Duodenal mucosa (tissue), 2 donors: Measurements from ENCODE around the gene S1PR1.

ENCODE experiments used
- H3K27ac ChIP-seq: one replicate; pipeline ENCODE4 v1.7.0; 2013; ENCODE audit warnings: low read depth, low read length
- H3K27me3 ChIP-seq, 2 donors: one replicate each; pipeline ENCODE4 v1.7.0; 2013; ENCODE audit warnings: low read length in 2 of 2, control low read depth in 1 of 2; ENCODE audit not compliant: insufficient read depth in 2 of 2, control insufficient read depth in 1 of 2
- H3K36me3 ChIP-seq, 2 donors: one replicate each; pipeline ENCODE4 v1.7.0; 2013; ENCODE audit warnings: low read length in 2 of 2, control low read depth in 1 of 2; ENCODE audit not compliant: insufficient read depth in 2 of 2, control insufficient read depth in 1 of 2
- H3K4me1 ChIP-seq, 2 donors: one replicate each; pipeline ENCODE4 v1.7.0; 2013; ENCODE audit warnings: low read length in 2 of 2, control low read depth in 1 of 2; ENCODE audit not compliant: insufficient read depth in 2 of 2, control insufficient read depth in 1 of 2
- H3K4me3 ChIP-seq, 2 donors: one replicate each; pipeline ENCODE4 v1.7.0; 2013; ENCODE audit warnings: low read length in 2 of 2, low read depth in 1 of 2
- H3K9ac ChIP-seq, 2 donors: one replicate each; pipeline ENCODE4 v1.7.0; 2013; ENCODE audit warnings: low read length in 2 of 2, low read depth in 1 of 2
- H3K9me3 ChIP-seq, 2 donors: one replicate each; pipeline ENCODE4 v1.7.0; 2013; ENCODE audit warnings: low read length in 2 of 2, control low read depth in 1 of 2; ENCODE audit not compliant: control insufficient read depth in 1 of 2

Gene S1PR1

GRCh38 chr1:101276818-101277217, 40.0 kb downstream of the S1PR1 start:
- Histone ChIP-seq H3K4me1 (no peaks in the 10 kb centered on the region), H3K27me3 (peaks cover 0 to 5% of the 10 kb centered on the region in 2 donors), H3K4me3 (no peak overlapping the region), H3K9ac (no peak overlapping the region), H3K27ac (no peak overlapping the region), H3K9me3 (no peaks in the 10 kb centered on the region), H3K36me3 (no peaks in the 10 kb centered on the region)

DNA sequence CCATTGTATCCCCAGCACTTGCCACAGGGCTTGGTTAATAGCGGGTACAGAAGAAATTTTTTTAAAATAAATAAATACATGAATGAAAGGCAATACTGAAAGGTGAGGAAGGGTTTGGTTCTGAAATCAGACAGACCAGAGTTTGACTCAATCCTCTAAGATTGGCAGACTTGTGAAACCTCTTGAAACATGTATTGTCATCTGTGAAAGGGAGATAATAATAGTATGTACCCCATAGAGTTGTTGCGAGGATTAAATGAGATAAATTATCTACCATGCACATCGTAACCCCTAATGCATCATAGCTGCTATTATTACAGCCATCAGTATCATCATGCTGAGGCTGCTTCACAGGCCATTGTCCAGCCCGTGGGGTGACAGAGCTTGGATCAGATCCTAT, 41.4 kb downstream of the S1PR1 start:
- Histone ChIP-seq H3K9me3 (no peaks in the 10 kb centered on the region), H3K4me1 (no peaks in the 10 kb centered on the region), H3K4me3 (no peak overlapping the region), H3K36me3 (no peaks in the 10 kb centered on the region), H3K27ac (no peak overlapping the region), H3K9ac (no peak overlapping the region), H3K27me3 (peaks cover 0 to 5% of the 10 kb centered on the region in 2 donors)

- Histone ChIP-seq H3K36me3 (no peaks in the 10 kb centered on the region), H3K9ac (no peak overlapping the region), H3K4me1 (no peaks in the 10 kb centered on the region), H3K27me3 (peaks cover 0 to 5% of the 10 kb centered on the region in 2 donors), H3K27ac (no peak overlapping the region), H3K9me3 (no peaks in the 10 kb centered on the region), H3K4me3 (no peak overlapping the region)
Observed at GRCh38 chr1:101278845-101279244, 42.0 kb downstream of the S1PR1 start.

GRCh38 chr1:101280049-101280592, 43.3 kb downstream of the S1PR1 start:
- Histone ChIP-seq H3K4me3 (no peak overlapping the region), H3K27me3 (peaks cover 0 to 5% of the 10 kb centered on the region in 2 donors), H3K36me3 (no peaks in the 10 kb centered on the region), H3K9ac (no peak overlapping the region), H3K4me1 (no peaks in the 10 kb centered on the region), H3K27ac (no peak overlapping the region), H3K9me3 (no peaks in the 10 kb centered on the region)

- peaks cover 0 to 5% of the 10 kb centered on the region in 2 donors for H3K27me3 ChIP-seq
- no peaks in the 10 kb centered on the region for H3K4me1 ChIP-seq
- H3K4me3 ChIP-seq = no peak overlapping the region
- H3K36me3 ChIP-seq = no peaks in the 10 kb centered on the region
- H3K27ac ChIP-seq = no peak overlapping the region
- H3K9me3 ChIP-seq = no peaks in the 10 kb centered on the region
- H3K9ac ChIP-seq = no peak overlapping the region
Observed at GRCh38 chr1:101280942-101281654, 44.3 kb downstream of the S1PR1 start.

DNA sequence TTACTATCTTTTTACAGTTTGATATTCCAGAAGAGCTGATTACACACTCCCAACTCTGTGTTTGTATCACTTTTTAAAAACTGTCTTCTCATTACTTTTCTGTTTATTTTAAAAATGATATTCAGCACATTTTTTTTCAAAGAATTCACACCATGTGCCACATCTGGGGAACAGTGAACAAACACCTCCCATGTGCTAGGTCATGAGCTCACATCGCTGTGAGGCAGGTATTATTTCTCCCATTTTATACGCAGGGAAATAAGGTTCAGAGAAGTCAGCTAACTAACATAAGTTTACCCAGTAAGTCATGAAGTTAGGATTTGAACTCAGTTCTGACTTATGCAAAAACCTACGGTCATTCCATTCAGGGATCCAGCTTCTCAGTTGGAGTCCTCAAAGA, 44.9 kb downstream of the S1PR1 start:
- H3K4me3 ChIP-seq = no peak overlapping the region
- H3K27ac ChIP-seq = no peak overlapping the region
- peaks cover 0 to 5% of the 10 kb centered on the region in 2 donors for H3K27me3 ChIP-seq
- no peaks in the 10 kb centered on the region for H3K4me1 ChIP-seq
- no peaks in the 10 kb centered on the region for H3K9me3 ChIP-seq
- H3K9ac ChIP-seq = no peak overlapping the region
- no peaks in the 10 kb centered on the region for H3K36me3 ChIP-seq

DNA sequence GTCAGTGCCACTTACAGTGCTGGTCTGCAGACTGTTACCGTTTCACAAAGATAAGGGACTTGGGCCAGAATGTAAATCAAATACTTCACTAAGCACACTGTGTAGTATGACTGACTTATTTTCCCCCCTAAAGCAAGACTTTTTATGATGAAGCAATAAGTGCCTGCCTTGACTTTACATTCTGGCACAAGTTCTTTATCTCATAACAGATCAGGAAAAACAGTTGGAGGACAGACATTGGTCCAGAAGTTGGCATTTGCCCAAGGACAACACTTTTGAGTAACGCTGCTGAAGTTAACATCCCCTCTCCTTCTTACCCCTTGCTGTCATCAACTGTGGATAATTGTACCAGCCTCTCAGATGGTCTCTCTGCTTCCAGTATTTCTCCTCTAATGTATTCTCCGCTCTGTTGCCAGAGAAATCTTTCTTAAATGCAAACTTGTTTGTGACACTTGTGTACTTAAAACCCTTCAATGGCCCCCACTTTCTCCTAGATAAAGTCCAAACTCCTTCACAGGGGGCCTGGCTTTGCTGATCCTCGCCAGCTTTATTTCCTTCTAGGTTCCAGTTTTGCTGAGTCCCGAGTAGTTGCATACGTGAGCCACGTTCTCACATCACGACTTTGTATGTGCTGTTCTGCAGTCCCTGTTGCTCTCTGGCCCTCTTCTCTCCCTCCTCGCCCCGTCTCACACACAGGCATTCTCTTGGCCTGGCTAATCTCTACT, 45.7 kb downstream of the S1PR1 start:
- Histone ChIP-seq H3K4me3 (no peak overlapping the region), H3K4me1 (no peaks in the 10 kb centered on the region), H3K27me3 (peaks cover 0 to 5% of the 10 kb centered on the region in 2 donors), H3K9ac (no peak overlapping the region), H3K9me3 (no peaks in the 10 kb centered on the region), H3K27ac (no peak overlapping the region), H3K36me3 (no peaks in the 10 kb centered on the region)

DNA sequence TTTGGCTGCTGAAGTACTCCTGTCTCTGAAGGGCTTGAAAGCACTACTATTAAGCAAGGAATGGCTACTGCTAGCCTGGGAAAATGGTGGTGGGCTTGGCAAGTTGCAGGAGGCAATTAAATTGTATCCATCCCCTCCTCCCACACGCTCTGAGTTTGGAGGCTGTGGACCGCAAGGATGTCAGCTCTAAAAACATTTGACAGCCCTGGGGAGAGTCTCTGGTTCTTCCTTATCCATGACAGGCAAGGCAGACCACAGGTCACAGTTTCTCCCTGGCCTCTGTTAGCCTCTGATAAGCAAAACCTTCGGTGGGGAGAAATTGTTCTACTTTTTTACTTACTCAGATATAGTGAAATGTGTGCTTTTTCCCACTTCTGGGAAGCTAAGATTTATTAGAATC, 46.6 kb downstream of the S1PR1 start:
- Histone ChIP-seq H3K4me1 (peaks cover 0 to 3% of the 10 kb centered on the region in 2 donors), H3K9ac (no peak overlapping the region), H3K9me3 (no peaks in the 10 kb centered on the region), H3K27me3 (peaks cover 0 to 5% of the 10 kb centered on the region in 2 donors), H3K27ac (no peak overlapping the region), H3K36me3 (no peaks in the 10 kb centered on the region), H3K4me3 (no peak overlapping the region)

DNA sequence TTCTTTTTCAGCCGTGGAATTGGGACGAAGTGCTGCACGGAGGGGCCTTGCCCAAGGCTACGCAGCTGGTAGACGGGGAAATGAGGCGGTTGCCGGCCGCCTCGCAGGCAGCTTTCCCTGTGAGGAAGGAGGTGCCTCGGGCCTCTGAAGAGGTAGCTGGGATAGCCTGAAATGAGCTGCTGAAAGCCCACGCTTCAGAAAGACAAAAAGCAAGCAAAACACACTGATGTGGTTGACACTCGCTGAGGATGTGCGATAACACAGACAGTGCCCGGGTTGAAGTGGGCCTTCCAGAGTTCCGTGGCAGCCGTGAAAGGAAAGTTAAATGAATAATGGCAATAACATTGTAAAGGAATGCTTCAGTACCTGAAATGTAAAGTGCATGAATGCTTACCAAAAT, 47.2 kb downstream of the S1PR1 start:
- Histone ChIP-seq H3K4me1 (peaks cover 0 to 6% of the 10 kb centered on the region in 2 donors), H3K27ac (no peak overlapping the region), H3K9me3 (no peaks in the 10 kb centered on the region), H3K4me3 (no peak overlapping the region), H3K9ac (no peak overlapping the region), H3K36me3 (no peaks in the 10 kb centered on the region), H3K27me3 (peaks cover 0 to 3% of the 10 kb centered on the region in 2 donors)

GRCh38 chr1:101284622-101285218, 47.9 kb downstream of the S1PR1 start:
- peaks cover 0 to 6% of the 10 kb centered on the region in 2 donors for H3K4me1 ChIP-seq
- no peak overlapping the region for H3K27ac ChIP-seq

More at GRCh38 chr1:101284622-101285218, 47.9 kb downstream of the S1PR1 start:
- H3K4me3 ChIP-seq = no peak overlapping the region
- no peaks in the 10 kb centered on the region for H3K9me3 ChIP-seq
- H3K36me3 ChIP-seq = no peaks in the 10 kb centered on the region
- no peaks in the 10 kb centered on the region for H3K27me3 ChIP-seq
- no peak overlapping the region for H3K9ac ChIP-seq
